ENCODE measurements around the gene ADRA1B.
"Not testable (repeated sequence)": the region's sequence is repeated elsewhere in the genome, so short reads cannot be mapped to it uniquely, and the experiment has no call there.

The ADRA1B gene

DNA sequence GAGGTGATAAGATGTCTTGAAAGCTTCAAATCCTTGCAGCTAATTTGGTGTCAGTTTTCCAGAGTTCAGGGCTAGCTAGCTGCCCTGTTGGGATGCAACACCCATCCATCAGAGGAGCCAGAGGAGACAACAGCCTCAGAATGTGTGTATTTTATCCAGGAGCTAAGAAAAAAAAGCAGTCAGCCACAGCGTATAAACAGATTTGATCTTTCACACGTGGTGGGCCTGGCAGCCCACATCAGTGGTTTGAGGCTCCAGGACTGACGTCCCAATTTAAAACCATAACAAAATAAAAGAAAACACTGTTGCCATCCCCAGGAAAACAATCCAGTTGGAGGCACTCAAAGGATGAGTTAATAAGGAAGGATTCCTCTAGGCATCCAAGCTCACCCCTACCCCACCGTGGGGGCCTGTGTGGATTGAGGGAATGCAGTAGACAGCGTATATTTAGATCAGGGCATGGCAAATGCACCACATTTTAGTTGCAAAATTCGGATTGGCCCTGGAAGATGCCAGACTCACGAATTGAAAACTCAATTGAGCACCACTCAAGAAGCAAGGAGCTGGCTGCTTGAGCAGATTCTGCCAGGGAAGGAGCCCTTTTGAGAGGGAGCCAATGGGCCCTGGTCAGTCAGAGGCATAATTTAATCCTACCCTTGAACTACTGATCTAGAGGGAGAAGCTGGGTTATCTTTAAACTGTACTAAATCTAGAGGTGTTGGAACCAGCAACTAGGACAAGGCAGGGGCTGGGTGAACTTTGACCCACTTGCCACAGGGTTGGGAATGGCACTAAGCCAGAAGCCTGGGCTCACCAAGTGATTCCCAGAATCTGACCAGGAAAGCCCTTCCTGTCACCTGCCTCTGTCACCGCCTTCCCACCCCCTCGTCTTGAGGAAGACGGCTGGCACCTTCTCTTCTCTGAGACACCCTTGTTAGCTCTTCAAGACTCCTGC lies 17.5 kb downstream of the ADRA1B start:
- no peak for DNase-seq

DNA sequence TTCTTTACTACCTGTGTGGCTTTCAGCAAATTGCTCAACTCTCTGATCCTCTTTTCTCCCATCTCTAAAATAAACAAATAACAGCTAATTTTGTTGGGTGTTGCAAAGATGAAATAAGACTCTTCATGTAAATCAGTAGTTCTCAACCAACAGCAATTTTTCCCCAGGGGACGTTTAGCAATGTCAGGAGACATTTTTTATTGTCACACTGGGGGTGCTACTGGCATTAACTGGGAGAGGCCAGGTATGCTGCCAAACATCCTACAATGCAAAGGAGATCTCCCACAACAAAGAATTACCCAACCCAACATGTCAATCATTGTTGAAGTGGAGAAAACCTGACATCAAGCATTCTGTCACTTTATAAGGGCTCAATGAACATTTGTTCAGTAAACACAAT lies 19.7 kb downstream of the ADRA1B start:
- no peak for DNase-seq

GRCh38 chr5:159936686-159937329 lies 20.5 kb downstream of the ADRA1B start:
- no peak for DNase-seq

GRCh38 chr5:159937580-159937979 lies 21.3 kb downstream of the ADRA1B start:
- DNase-seq = no peak

DNA sequence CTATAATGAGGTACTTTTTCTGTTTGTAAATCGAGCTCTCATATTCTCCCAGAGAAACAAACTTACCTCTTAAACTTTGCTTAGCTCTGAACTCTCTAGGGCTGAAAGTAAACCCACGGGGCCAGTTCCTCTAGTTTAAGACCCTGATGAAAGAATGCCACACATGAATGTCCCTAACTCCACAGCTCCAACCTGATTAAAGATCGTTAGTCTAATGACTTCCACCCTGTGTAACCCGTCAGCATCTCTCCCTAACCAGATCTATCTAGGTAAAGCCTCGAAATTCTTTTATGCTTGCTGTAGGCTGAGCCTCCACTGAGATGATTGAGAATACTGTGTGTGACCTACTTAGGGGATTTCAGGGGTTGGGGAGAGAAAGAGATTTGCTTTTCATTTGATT lies 27.0 kb downstream of the ADRA1B start:
- DNase-seq = peak; percentile 70

GRCh38 chr5:159944056-159944600 lies 27.8 kb downstream of the ADRA1B start:
- no peak for DNase-seq

GRCh38 chr5:159945359-159945758 lies 29.1 kb downstream of the ADRA1B start:
- no peak for DNase-seq

DNA sequence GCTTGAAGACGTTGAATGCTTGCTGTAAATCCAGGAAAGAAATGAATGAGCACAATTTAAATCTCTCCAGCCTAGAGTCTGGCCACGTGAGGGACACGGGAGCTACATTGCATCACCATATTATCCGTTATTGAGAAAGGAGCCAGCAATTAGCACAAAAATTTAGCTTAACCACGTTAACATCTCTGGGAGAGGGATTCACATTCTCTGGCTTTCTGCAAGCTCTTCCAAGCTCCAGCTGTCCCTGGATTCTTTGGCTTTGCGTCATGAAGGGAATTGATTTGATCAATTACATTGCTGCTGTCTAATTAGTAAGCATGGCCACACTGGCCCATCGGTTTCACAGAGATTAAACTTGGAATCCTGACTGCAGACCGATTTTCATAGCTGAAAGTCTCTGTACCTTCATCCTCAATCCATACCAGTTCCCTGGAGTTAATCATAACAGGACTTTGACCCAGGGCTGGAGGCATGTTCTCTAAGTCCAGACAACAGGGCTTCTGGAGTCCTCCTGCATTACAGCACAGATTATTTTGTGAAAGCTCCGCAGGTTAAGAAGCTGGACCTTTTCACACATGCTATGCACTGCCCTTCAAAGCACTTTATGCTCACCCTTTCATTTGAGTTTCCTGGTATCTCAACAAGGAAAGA lies 31.6 kb downstream of the ADRA1B start:
- peak; percentile 46 for DNase-seq

- DNase-seq = peak; percentile 48
These were observed 35.1 kb downstream of the ADRA1B start for GRCh38 chr5:159951387-159951786.

DNA sequence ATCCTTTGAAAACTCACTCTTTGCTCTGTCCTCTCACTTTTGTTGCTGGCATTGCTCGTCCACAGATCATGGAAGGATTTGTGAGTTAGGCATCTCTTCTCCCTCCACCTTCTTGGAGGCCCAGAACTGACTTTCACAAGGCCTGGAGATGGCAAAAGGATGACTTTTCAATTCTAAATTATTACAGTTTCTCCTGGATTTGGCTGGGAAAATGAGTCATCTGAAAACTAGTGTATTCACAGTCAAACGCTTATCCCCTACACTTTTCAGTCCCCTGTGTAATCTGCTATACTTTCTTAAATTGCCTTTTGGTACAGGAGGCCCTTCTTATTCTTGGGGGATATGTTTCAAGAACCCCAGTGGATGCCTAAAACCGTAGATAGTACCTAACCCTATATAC lies 35.6 kb downstream of the ADRA1B start:
- no peak for DNase-seq

DNA sequence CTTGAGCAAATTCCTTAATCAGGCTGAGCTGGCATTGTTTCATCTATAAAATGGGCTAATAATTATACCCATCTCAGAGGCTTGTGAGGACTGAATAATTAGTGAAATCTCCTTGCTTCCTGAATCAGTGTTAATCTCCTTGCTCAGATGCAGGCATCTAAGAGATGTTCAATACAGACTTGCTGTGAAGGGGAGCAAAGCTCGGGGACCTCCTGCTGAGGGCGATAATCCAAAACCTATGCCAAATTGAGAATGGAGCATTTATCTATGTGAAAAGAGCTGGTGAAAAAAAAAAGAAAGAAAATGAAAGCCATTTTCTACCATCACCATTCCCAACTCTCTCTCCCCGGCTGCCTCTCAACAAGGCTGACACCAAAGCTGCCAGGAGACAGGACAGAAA lies 37.3 kb downstream of the ADRA1B start:
- no peak for DNase-seq

DNA sequence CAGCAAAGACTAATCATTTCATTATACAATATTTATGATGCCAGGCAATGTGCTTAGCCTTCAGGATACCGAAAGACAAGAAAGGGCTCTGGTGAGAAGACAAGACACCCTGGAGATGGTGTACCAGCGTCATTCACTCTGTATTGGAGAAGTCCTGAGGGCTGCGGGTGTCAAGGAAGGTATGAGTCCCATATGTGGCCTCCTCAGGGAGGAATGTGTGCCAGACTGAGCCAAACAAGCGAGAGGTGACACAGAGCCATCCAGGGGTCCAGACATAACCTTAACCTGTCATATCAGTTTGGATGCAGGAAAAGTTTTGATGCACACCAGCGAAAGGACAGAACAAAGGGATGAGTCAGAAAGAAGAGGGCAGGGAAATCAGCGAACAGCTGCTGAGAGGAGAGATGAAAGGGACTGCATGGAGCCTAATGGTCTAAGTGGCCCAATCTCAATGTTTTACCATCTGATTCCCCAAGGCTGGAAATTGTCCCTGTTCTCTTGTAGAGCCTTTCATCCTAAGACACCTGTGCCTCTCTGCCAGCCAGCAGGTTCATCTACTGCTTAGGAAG lies 38.9 kb downstream of the ADRA1B start:
- no peak for DNase-seq

DNA sequence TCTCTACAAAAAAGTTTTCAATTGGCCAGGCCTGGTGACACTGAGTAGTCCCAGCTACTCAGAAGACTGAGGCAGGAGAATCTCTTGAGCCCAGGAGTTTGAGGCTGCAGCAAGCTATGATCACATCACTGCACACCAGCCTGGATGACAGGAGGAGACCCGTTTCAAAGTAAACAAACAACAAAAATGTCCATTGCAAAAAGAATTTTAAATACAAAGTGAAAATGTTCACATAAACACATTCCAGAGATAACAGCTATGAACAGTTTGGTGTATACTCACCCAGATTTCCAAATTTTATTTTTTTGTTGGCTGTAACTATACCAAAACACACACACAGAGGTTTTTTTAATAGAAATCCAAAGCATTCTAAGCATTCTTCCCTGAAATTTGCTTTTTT lies 39.8 kb downstream of the ADRA1B start:
- no peak for DNase-seq

DNA sequence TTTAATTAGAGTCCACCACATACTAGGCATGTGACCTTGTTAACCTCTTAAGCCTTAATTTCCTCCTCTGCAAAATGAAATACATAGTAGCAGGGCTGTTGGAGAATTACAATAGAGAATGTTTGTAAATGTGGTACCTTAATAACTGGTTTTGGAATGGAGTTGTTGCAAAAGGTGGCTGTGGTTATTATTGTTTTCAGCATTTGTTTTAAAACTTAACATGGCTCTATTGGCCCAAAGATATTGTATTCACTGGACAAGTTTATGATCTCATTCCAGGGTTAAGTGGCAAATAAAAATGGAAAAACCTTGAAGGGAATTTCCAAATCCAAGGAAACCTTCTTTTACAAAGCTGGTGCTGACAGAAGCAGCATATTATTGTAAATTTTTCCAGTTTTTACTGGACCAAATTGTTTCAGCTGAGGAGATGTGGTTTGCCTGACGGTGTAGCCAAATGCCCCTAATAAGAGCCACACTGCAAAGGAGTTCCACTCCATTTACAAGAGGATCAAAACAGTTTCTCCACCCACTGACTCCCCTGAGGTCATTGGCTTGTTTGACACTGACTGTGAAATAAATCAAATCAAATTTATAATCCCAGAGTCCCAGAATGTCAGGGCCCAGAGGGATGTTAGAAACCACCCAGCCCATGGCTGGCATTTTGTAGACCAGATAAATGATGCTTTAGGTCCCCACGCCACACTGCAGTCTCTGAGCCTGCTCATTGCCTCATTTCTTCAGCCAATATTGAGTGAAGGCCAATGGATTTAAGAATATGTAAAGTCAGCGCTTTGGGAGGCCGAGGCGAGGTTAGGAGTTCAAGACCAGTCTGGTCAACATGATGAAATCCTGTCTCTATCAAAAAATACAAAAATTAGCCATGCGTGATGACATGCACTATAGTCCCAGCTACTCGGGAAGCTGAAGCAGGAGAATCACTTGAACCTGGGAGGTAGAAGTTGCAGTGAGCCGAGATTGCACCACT lies 45.2 kb downstream of the ADRA1B start:
- DNase-seq = no peak

DNA sequence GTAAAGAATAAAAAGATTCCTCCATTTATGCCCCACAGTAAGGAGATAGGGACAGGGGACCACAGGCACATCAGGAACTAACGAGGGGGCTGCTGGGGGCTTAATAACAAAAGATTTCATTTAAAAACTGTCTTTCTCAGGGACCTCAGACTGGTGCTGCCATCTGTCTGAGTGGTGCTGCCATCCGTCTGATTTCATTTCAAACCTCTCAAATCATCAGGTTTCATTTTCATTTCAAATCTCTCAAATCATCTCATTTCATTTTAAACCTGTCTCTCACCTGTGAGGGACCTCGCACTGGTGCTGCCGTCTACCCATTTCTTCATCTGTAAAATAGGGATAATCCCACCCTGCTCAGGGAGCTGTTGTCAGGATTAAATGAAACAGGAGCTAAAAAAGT lies 45.9 kb downstream of the ADRA1B start:
- no peak for DNase-seq

DNA sequence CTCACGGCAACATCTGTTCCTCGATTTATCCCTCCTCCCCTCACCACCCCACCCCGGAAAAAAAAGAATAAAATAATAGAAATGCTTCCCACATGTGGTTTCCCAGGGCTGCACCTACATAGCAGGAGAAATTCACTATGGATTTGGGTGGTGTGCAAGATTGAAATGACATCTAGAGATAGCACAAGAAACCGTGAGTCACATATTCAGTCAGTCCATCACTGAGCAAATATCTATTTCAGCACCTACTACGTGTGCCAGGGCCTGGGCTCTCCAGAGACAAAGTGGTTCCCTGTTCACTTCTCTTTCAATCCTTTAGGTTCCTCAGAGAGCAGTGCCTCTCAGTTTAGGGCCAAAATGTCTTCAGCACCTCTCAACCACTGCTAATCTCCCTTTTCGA lies 47.7 kb downstream of the ADRA1B start:
- DNase-seq = no peak

DNA sequence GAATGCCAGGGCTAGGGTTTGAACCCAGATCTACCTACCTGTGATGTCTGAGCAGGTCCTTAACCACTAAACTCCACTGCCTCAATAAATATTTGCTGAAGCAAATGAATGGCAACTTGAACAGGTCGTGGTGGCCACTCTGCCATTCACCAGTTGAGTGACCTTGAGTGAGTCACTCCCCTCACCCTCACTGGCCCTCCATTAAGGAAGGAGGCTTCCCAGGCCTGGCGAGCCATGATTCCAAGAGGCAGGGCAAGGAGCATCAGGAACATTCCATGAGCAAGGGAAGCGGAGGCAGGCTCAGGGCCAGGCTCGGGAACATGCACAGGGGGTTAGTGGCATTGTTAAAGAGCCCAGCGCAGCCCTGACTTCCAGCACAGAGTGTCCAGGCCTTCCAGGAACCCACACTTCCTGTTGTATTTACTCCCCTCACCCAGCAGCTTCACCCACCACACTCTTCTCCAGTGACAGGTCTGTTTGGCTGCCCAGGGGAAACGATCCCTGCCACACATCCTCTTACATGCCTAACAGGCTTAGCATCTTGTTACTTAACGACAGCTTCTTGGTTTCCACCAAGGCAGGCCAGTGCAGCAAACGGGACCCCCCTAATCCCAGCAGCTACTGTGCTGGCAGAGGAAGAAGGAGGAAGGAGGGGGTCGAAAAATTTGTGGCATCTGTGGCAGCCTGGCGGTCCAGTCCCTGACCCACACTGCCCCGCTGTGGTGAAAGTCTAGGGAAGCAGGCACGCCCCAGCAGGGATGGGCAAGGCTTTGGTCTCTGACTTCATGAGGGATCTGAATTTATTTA lies 49.0 kb downstream of the ADRA1B start:
- peak; percentile 78 for DNase-seq

DNA sequence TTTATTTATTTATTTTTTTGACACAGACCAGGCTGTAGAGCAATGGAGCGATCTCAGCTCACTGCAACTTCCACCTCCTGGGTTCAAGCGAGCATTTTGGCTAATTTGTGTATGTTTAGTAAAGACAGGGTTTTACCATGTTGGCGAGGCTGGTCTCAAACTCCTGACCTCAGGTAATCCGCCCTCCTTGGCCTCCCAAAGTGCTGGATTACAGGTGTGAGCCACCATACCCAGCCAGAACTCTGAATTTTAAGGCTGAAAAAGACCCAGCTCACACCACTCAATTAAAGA lies 49.5 kb downstream of the ADRA1B start:
- DNase-seq = not testable (repeated sequence)

DNA sequence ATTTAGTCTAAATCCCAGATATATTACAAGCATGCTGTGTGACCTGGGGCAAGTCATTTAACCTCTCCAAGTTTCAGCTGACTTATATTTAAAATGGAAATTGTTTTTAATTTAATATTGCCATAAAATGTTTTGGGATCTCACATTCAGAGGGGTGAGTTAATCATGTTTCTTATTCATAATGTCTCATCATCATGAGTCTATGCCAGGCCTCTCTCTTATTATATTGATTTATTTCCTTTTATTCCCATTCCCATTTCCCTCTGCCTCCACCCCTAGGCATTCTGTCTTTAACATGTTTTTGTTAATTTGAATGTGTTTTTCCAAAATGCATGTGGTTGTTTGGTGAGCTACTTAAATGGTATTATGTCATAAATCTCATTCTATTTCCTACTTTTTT lies 53.7 kb downstream of the ADRA1B start:
- DNase-seq = no peak

- peak; percentile 9 for DNase-seq
These were observed 54.8 kb downstream of the ADRA1B start for GRCh38 chr5:159971038-159971437.

DNA sequence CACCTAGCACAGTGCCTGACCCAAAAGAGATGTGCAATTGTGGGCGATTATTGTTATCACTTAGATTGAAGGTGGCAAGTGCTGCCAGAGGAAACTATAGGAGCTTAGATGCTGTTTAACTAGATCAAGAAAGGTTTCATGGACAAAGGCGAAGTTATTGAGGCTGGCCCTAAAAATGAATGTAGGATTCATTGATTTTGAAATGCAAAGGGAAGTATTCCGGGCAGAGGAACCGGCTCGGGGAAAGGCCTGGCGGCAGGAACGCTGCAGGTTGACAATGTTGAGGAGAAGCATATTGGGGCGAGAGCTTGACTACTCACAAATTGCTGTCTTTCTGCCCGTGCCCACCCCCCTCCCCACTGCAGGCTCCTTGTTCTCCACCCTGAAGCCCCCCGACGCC lies 55.2 kb downstream of the ADRA1B start:
- peak; percentile 8 for DNase-seq

Data from eye (tissue), 1 donor.